HCT116 (cell line): Measurements from ENCODE around the gene SCN3A. TPM values are rescaled to one million over a fixed set of nuclear protein-coding genes. Genes with fewer than 3 reads are reported as not detected.

Experiments
- ATAC-seq: fragments of 200-7000 bp; cut with Tn5 transposase; 2 replicates; pipeline ENCODE4 v1.9.1; 2020; ENCODE audit warnings: mild to moderate bottlenecking, moderate library complexity
- BruUV-seq: library from RNA; stranded (reverse); fragments of 400-500 nt; replicated peaks from 2 replicates; lab custom pipeline; 2021; lab: Mats Ljungman, UMichigan
- CTCF ChIA-PET: fragments of 300-600 bp; sonication (Branson Sonifier 250); formaldehyde crosslinking; loops from one replicate; lab custom pipeline; 2021; ENCODE audit warnings: antibody characterized with exemption; lab: Charles Lee
- POLR2A ChIA-PET: fragments of 300-600, 350-600 bp; sonication (Branson Sonifier 250); formaldehyde crosslinking; loops from one replicate; lab custom pipeline; 2021; ENCODE audit warnings: antibody characterized with exemption; lab: Charles Lee
- RAD21 ChIA-PET, 2 experiments: fragments of 300-600 bp; sonication (Branson Sonifier 250); formaldehyde crosslinking; loops; one replicate each; lab custom pipeline; 2023; ENCODE audit warnings: low total read pairs in 2 of 2; ENCODE audit not compliant: uncharacterized antibody in 2 of 2, unreplicated experiment in 2 of 2, low non-redundant PET in 1 of 2; lab: Charles Lee
- DNase-seq: peaks from one replicate; pipeline ENCODE4 v3.0.0-alpha.2; 2010; ENCODE audit warnings: low read depth, low spot score
- H2AFZ ChIP-seq: fragments of 200-600 bp; shearing (Covaris generic), sonication (generic); 2 replicates; pipeline ENCODE4 v1.6.1; 2017; ENCODE audit warnings: low read depth, mixed run types, mixed read lengths, antibody characterized with exemption, low read length; ENCODE audit not compliant: poor library complexity, severe bottlenecking
- H3K27ac ChIP-seq: 2 replicates; pipeline ENCODE4 v1.5.1; 2012; ENCODE audit warnings: low read depth, low read length
- H3K27me3 ChIP-seq: fragments of 200-600 bp; sonication (generic); 2 replicates; pipeline ENCODE4 v1.6.1; 2016; ENCODE audit warnings: mixed run types, low read length, mixed read lengths; ENCODE audit not compliant: insufficient read depth
- H3K36me3 ChIP-seq, 2 experiments: fragments of 200-500 bp in 1 of 2; fragments of 200-600 bp in 1 of 2; sonication (Bioruptor generic) in 1 of 2; sonication (generic) in 1 of 2; 2 replicates each; pipeline versions ENCODE4 v1.5.1 to v1.6.1; 2014 to 2016; ENCODE audit warnings: low read length in 2 of 2, inconsistent platforms in 1 of 2, mixed read lengths in 1 of 2, mixed run types in 1 of 2; ENCODE audit not compliant: insufficient read depth in 2 of 2, control insufficient read depth in 1 of 2
- H3K4me1 ChIP-seq, 2 experiments: fragments of 200-600 bp in 1 of 2; sonication (generic) in 1 of 2; 2 replicates each; pipeline versions ENCODE4 v1.5.1 to v1.6.1; 2012 to 2017; ENCODE audit warnings: low read length in 2 of 2, inconsistent platforms in 1 of 2, mild to moderate bottlenecking in 1 of 2, mixed read lengths in 1 of 2, mixed run types in 1 of 2, moderate library complexity in 1 of 2; ENCODE audit not compliant: insufficient read depth in 2 of 2, control insufficient read depth in 1 of 2
- H3K4me2 ChIP-seq: fragments of 200-600 bp; sonication (generic); 2 replicates; pipeline ENCODE4 v1.6.1; 2017; ENCODE audit warnings: mixed run types, low read length, mixed read lengths
- H3K4me3 ChIP-seq, 2 experiments: fragments of 200-600 bp in 1 of 2; sonication (generic) in 1 of 2; replicated peaks in 1 of 2; 2 replicates each; pipeline ENCODE4 v1.5.1; 2011 to 2016; ENCODE audit warnings: low read length in 2 of 2, control low read depth in 1 of 2, low read depth in 1 of 2, mild to moderate bottlenecking in 1 of 2, mixed read lengths in 1 of 2, mixed run types in 1 of 2
- H3K79me2 ChIP-seq: fragments of 200-600 bp; sonication (generic); 2 replicates; pipeline ENCODE4 v1.6.1; 2017; ENCODE audit warnings: mild to moderate bottlenecking, mixed run types, low read length, moderate library complexity, mixed read lengths; ENCODE audit not compliant: insufficient read depth
- H3K9ac ChIP-seq: fragments of 200-600 bp; sonication (generic); 2 replicates; pipeline ENCODE4 v1.6.1; 2016; ENCODE audit warnings: low read length, mixed read lengths
- H3K9me2 ChIP-seq: fragments of 200-600 bp; sonication (generic), shearing (Covaris generic); 2 replicates; pipeline ENCODE4 v1.6.1; 2017; ENCODE audit warnings: mixed run types, mild to moderate bottlenecking, moderate library complexity; ENCODE audit not compliant: insufficient read depth
- H3K9me3 ChIP-seq, 2 experiments: fragments of 200-500 bp in 1 of 2; fragments of 200-600 bp in 1 of 2; sonication (Bioruptor generic) in 1 of 2; sonication (generic) in 1 of 2; 2 replicates each; pipeline ENCODE4 v1.6.1; 2014 to 2017; ENCODE audit warnings: low read length in 2 of 2, mixed read lengths in 2 of 2, inconsistent platforms in 1 of 2, low read depth in 1 of 2, mild to moderate bottlenecking in 1 of 2, mixed run types in 1 of 2, moderate library complexity in 1 of 2; ENCODE audit not compliant: control insufficient read depth in 1 of 2, insufficient read depth in 1 of 2
- H4K20me1 ChIP-seq: fragments of 200-600 bp; sonication (generic), shearing (Covaris generic); 2 replicates; pipeline ENCODE4 v1.6.1; 2017; ENCODE audit warnings: mixed run types, mild to moderate bottlenecking, moderate library complexity; ENCODE audit not compliant: insufficient read depth
- CEBPB ChIP-seq: IDR thresholded peaks from 2 replicates; pipeline ENCODE4 v1.6.1; 2012; ENCODE audit warnings: low read depth
- CTCF ChIP-seq, 3 experiments: fragments of 200-600 bp in 1 of 3; sonication (generic) in 1 of 3; IDR thresholded peaks in 2 of 3; conservative IDR thresholded peaks in 1 of 3; 2 replicates each; pipeline ENCODE4 v1.5.1; 2012 to 2017; ENCODE audit warnings: low read depth in 2 of 3, low read length in 2 of 3, antibody characterized with exemption in 1 of 3, borderline replicate concordance in 1 of 3, control low read depth in 1 of 3, mild to moderate bottlenecking in 1 of 3, mixed read lengths in 1 of 3, mixed run types in 1 of 3, moderate library complexity in 1 of 3; ENCODE audit not compliant: insufficient read depth in 1 of 3
- ELF1 ChIP-seq: IDR thresholded peaks from 2 replicates; pipeline ENCODE4 v1.6.1; 2012; ENCODE audit warnings: low read depth, borderline replicate concordance
- EZH2 ChIP-seq: fragments of 200-600 bp; sonication (generic); IDR thresholded peaks from 2 replicates; pipeline ENCODE4 v1.6.1; 2017; ENCODE audit warnings: antibody characterized with exemption, mixed run types
- RAD21 ChIP-seq: IDR thresholded peaks from 2 replicates; pipeline ENCODE4 v1.6.1; 2012; ENCODE audit warnings: low read depth, mild to moderate bottlenecking
- SIN3A ChIP-seq: IDR thresholded peaks from 2 replicates; pipeline ENCODE4 v1.6.1; 2012; ENCODE audit warnings: low read depth
- SP1 ChIP-seq: IDR thresholded peaks from 2 replicates; pipeline ENCODE4 v1.6.1; 2012; ENCODE audit warnings: low read depth
- TCF7L2 ChIP-seq: IDR thresholded peaks from 2 replicates; pipeline ENCODE4 v1.7.0; 2011; ENCODE audit warnings: borderline replicate concordance, inconsistent platforms; ENCODE audit not compliant: insufficient read depth, insufficient read length; ENCODE audit errors: extremely low read depth
- ZBTB33 ChIP-seq: IDR thresholded peaks from 2 replicates; pipeline ENCODE4 v1.6.1; 2011; ENCODE audit warnings: mild to moderate bottlenecking, low read length, moderate library complexity; ENCODE audit not compliant: insufficient replicate concordance; ENCODE audit errors: extremely low read depth
- intact Hi-C: fragments of 100-400 bp; cut with micrococcal nuclease; formaldehyde crosslinking; loops from 2 replicates; pipeline ENCODE4 v1.10.0; 2022
- total RNA-seq: library from RNA; stranded (reverse); gene quantifications from one replicate; pipeline ENCODE4 v1.2.1, GENCODE V29; 2021; ENCODE audit not compliant: unreplicated experiment

Gene SCN3A
- total RNA-seq, 1 experiment from 2014 or later = not detected

- Histone ChIP-seq H3K9ac (no peak overlapping the region), H3K9me3 (no peaks in the 10 kb centered on the region), H3K4me1 (no peaks in the 10 kb centered on the region), H3K27me3 (peaks cover 54% of the 10 kb centered on the region), H4K20me1 (no peaks in the 10 kb centered on the region), H3K27ac (no peak overlapping the region), H3K4me2 (no peak overlapping the region), H3K4me3 (no peak overlapping the region), H3K9me2 (0 out of 2 replicates have a peak, but pooled peaks cover 3% of the 10 kb centered on the region), H3K36me3 (no peaks in the 10 kb centered on the region), H3K79me2 (no peaks in the 10 kb centered on the region), H2AFZ (no peak overlapping the region)
- ChIA-PET CTCF (interaction anchor here (0.9 to 1.3 kb wide), 2 partner anchors 9 to 22 kb away, joined by 3 to 4 read pairs; partner anchors contain the start of gene SCN3A), POLR2A (no interaction called here), RAD21 (no interaction called here)
- DNase-seq (no peak), ATAC-seq (no peak)
- TF ChIP-seq SP1 = no peak
- TF ChIP-seq SIN3A = no peak
- no peak for TF ChIP-seq TCF7L2
- no peak for TF ChIP-seq CEBPB
- no peak for TF ChIP-seq CTCF (IDR thresholded peaks at IDR 0.05 in 2 of 3, conservative IDR thresholded peaks at IDR 0.05 in 1 of 3; ENCODE audit: borderline replicate concordance in 1 of 3, insufficient read depth in 1 of 3, low read depth in 2 of 3, low read length in 2 of 3)
- TF ChIP-seq ZBTB33 = no peak
- no peak for TF ChIP-seq RAD21
- no peak for TF ChIP-seq EZH2
- no peak for TF ChIP-seq ELF1
- intact Hi-C loops = no loop called here
- BruUV-seq = no TSS peak
These were observed 21.8 kb downstream of the SCN3A start for GRCh38 chr2:165182029-165182428.
